SK-N-SH (cell line): Measurements from ENCODE around the gene LIN7C. TPM values are rescaled to one million over a fixed set of nuclear protein-coding genes. Genes with fewer than 3 reads are reported as not detected.

Experiments used
- CTCF ChIA-PET: fragments of 300-600, 350-600 bp; formaldehyde crosslinking; extraction: SDS; loops from one replicate; lab custom pipeline; 2021; lab: Yijun Ruan, JAX
- POLR2A ChIA-PET: fragments of 350-600 bp; sonication (Branson Sonifier 250); formaldehyde crosslinking; extraction: SDS; loops from one replicate; lab custom pipeline; 2020; ENCODE audit warnings: antibody characterized with exemption, inconsistent platforms; lab: Yijun Ruan, JAX
- DNase-seq: peaks from one replicate; pipeline ENCODE4 v3.0.0; 2012
- H2AFZ ChIP-seq: fragments of 200-600 bp; sonication (generic); 2 replicates; pipeline ENCODE4 v1.8.1; 2016; ENCODE audit warnings: antibody characterized with exemption, mild to moderate bottlenecking, low read depth
- H3F3A ChIP-seq: fragments of 200-600 bp; sonication (generic); replicated peaks from 2 replicates; pipeline ENCODE3; 2016; ENCODE audit warnings: antibody characterized with exemption, mild to moderate bottlenecking; ENCODE audit not compliant: insufficient read depth
- H3K27ac ChIP-seq, 2 experiments: fragments of 200-500 bp in 1 of 2; fragments of 200-600 bp in 1 of 2; sonication (Bioruptor generic) in 1 of 2; sonication (generic), shearing (Covaris generic) in 1 of 2; 2 replicates each; pipeline versions ENCODE4 v1.5.1 to v1.6.1; 2014 to 2016; ENCODE audit warnings: low read depth in 2 of 2, inconsistent platforms in 1 of 2, low read length in 1 of 2, mild to moderate bottlenecking in 1 of 2, mixed read lengths in 1 of 2
- H3K27me3 ChIP-seq: fragments of 200-600 bp; sonication (generic), shearing (Covaris generic); 2 replicates; pipeline ENCODE4 v1.6.1; 2016; ENCODE audit warnings: mixed run types; ENCODE audit not compliant: insufficient read depth
- H3K36me3 ChIP-seq, 2 experiments: fragments of 200-500 bp in 1 of 2; fragments of 200-600 bp in 1 of 2; sonication (Bioruptor generic) in 1 of 2; sonication (generic) in 1 of 2; replicated peaks in 1 of 2; 2 replicates each; pipeline versions ENCODE3 to v1.5.1; 2014 to 2016; ENCODE audit warnings: low read length in 1 of 2, mild to moderate bottlenecking in 1 of 2; ENCODE audit not compliant: insufficient read depth in 2 of 2, control insufficient read depth in 1 of 2
- H3K4me1 ChIP-seq, 2 experiments: fragments of 200-500 bp in 1 of 2; fragments of 200-600 bp in 1 of 2; sonication (Bioruptor generic) in 1 of 2; sonication (generic), shearing (Covaris generic) in 1 of 2; 2 replicates each; pipeline versions ENCODE4 v1.5.1 to v1.6.1; 2014 to 2016; ENCODE audit warnings: low read depth in 1 of 2, low read length in 1 of 2, mixed run types in 1 of 2; ENCODE audit not compliant: insufficient read depth in 2 of 2, control insufficient read depth in 1 of 2
- H3K4me2 ChIP-seq: fragments of 200-600 bp; sonication (generic), shearing (Covaris generic); 2 replicates; pipeline ENCODE4 v1.6.1; 2017; ENCODE audit warnings: mixed run types
- H3K4me3 ChIP-seq, 2 experiments: fragments of 200-500 bp in 1 of 2; fragments of 200-600 bp in 1 of 2; sonication (Bioruptor generic) in 1 of 2; sonication (generic), shearing (Covaris generic) in 1 of 2; 2 replicates each; pipeline versions ENCODE4 v1.5.1 to v1.8.1; 2014 to 2016; ENCODE audit warnings: low read depth in 2 of 2, inconsistent platforms in 1 of 2, low read length in 1 of 2, mild to moderate bottlenecking in 1 of 2, mixed read lengths in 1 of 2, moderate library complexity in 1 of 2
- H3K79me2 ChIP-seq: fragments of 200-600 bp; sonication (generic); 2 replicates; pipeline ENCODE4 v1.8.1; 2017; ENCODE audit warnings: mild to moderate bottlenecking; ENCODE audit not compliant: insufficient read depth
- H3K9ac ChIP-seq: fragments of 200-600 bp; sonication (generic); 2 replicates; pipeline ENCODE4 v1.6.1; 2017; ENCODE audit warnings: mixed run types
- H3K9me2 ChIP-seq: fragments of 200-600 bp; sonication (generic); 2 replicates; pipeline ENCODE4 v1.6.1; 2017; ENCODE audit warnings: mixed run types
- H3K9me3 ChIP-seq: fragments of 200-600 bp; sonication (generic); 2 replicates; pipeline ENCODE4 v1.6.1; 2017; ENCODE audit warnings: mixed run types, mild to moderate bottlenecking, moderate library complexity
- H4K20me1 ChIP-seq: fragments of 200-600 bp; sonication (generic); 2 replicates; pipeline ENCODE4 v1.6.1; 2017; ENCODE audit warnings: mild to moderate bottlenecking, mixed run types; ENCODE audit not compliant: insufficient read depth
- CTCF ChIP-seq: fragments of 200-600 bp; sonication (generic); IDR thresholded peaks from 2 replicates; pipeline ENCODE4 v1.6.1; 2017; ENCODE audit warnings: antibody characterized with exemption, mild to moderate bottlenecking, moderate library complexity
- ELF1 ChIP-seq: IDR thresholded peaks from 2 replicates; pipeline ENCODE4 v1.4.0; 2012
- EP300 ChIP-seq, 2 experiments: IDR thresholded peaks; 2 replicates each; pipeline versions ENCODE4 v1.4.0 to v1.6.1; 2012; ENCODE audit warnings: borderline replicate concordance in 1 of 2, low read depth in 1 of 2, low read length in 1 of 2
- FOSL2 ChIP-seq: IDR thresholded peaks from 2 replicates; pipeline ENCODE4 v1.4.0; 2012; ENCODE audit warnings: low read depth, mild to moderate bottlenecking, moderate library complexity, borderline replicate concordance
- FOXJ3 ChIP-seq: sonication (generic); formaldehyde crosslinking; IDR thresholded peaks from 2 replicates; pipeline ENCODE4 v1.5.1; 2020; ENCODE audit warnings: mild to moderate bottlenecking, missing genetic modification reagents
- MEF2A ChIP-seq: IDR thresholded peaks from 2 replicates; pipeline ENCODE4 v1.4.0; 2012; ENCODE audit warnings: low read depth, borderline replicate concordance
- POLR2AphosphoS5 ChIP-seq: IDR thresholded peaks from 2 replicates; pipeline ENCODE4 v1.6.1; 2012; ENCODE audit warnings: low read depth, low read length
- RFX5 ChIP-seq: IDR thresholded peaks from 2 replicates; pipeline ENCODE4 v1.6.1; 2012; ENCODE audit warnings: mild to moderate bottlenecking, improper control_type of control experiment, low read length
- SIN3A ChIP-seq: IDR thresholded peaks from 2 replicates; pipeline ENCODE4 v1.6.1; 2012; ENCODE audit warnings: low read depth, mild to moderate bottlenecking, low read length, moderate library complexity, borderline replicate concordance
- TAF1 ChIP-seq: IDR thresholded peaks from 2 replicates; pipeline ENCODE4 v1.6.1; 2012; ENCODE audit warnings: low read depth, mild to moderate bottlenecking, low read length, moderate library complexity, borderline replicate concordance
- YY1 ChIP-seq: IDR thresholded peaks from 2 replicates; pipeline ENCODE4 v1.4.0; 2012; ENCODE audit warnings: low read depth, mild to moderate bottlenecking
- WGBS: methylation state at CpG from one replicate; pipeline ENCODE4 v1.1.6; 2017; ENCODE audit warnings: low lambda C conversion rate; 5-methylcytosine and 5-hydroxymethylcytosine counted together
- polyA plus RNA-seq, 3 experiments: library from polyadenylated mRNA; depleted of rRNA; stranded (reverse); fragments of >200 nt; gene quantifications; 2 replicates each; pipeline ENCODE4 v1.2.3, GENCODE V29; 2012
- TF ChIP-seq, protein P1 (sequence below): IDR thresholded peaks from 2 replicates; pipeline ENCODE4 v1.4.0; 2012; ENCODE audit warnings: low read depth, borderline replicate concordance

LIN7C gene
- polyA plus RNA-seq, 1 of the 3 experiments (the other 2 are of a cell fraction), result 7.3 TPM

GRCh38 chr11:27472398-27473016 is 34.1 kb downstream of the LIN7C start, which contains the start of gene LGR4 (continued):
- peak; percentile 60 for TF ChIP-seq TAF1

DNA sequence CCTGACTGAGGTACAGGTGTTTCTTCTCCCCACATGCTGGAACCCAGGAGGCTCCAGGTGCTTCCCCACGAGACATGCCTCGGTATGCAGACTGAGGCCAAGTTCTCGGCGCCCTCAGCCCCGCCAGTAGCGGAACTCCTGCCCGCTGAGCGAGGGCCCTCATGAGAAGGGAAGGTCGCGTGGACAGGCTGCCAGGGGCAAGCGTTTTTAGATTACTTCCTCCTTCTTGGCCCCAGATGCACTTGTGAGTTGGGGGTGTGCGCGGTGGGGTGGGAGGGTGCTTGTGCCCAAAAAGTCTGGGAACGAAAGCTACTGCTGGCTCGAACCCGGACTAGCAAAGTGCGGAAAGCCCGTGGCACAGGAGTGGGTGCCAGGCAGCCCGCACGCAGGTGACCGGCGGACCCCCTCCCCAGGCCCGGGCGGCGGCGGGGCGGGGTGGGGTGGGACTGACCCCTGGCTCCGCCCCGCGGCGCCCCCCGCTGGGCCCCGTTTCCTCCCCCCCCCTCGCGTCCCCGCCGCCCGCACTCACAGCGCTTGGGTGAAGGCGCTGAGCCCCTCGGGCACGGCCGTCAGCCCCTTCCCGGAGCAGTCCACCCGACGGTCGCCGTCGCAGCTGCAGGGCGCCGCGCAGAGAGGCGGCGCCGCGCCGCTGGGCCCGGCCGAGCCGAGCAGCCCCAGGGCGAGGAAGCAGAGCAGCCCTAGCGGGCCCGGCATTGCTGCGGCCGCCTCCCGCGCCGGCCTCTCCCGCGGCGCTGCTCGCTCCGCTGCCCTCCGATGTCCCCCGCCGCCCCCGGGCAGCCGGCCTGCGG is 34.8 kb downstream of the LIN7C start:
- Histone ChIP-seq H3K27me3 (no peaks in the 10 kb centered on the region), H3K27ac (peak overlapping the region; percentile 63 to 75), H3K4me1 (peaks cover 10 to 33% of the 10 kb centered on the region in 2 experiments), H3F3A (peaks cover 4% of the 10 kb centered on the region), H3K4me3 (peak overlapping the region; percentile 75 to 87), H3K9me3 (no peaks in the 10 kb centered on the region), H3K9me2 (no peaks in the 10 kb centered on the region), H3K9ac (peak overlapping the region; percentile 77), H3K36me3 (no peaks in the 10 kb centered on the region), H3K79me2 (peaks cover 21% of the 10 kb centered on the region; the same call in 1 of the 2 replicates), H3K4me2 (peak overlapping the region; percentile 85)
- ChIA-PET CTCF (interaction anchor here (0.6 to 2.4 kb wide), 3 partner anchors 14 to 288 kb away, joined by 3 to 11 read pairs (median 10); no protein-coding TSS in a partner anchor), POLR2A (interaction anchor here (1.1 kb wide), 1 partner anchor 99 kb away, joined by 3 read pairs; no protein-coding TSS in a partner anchor)
- peak; percentile 81 for DNase-seq
- TF ChIP-seq EP300 (IDR thresholded peaks at IDR 0.05; ENCODE audit: borderline replicate concordance in 1 of 2, low read depth in 1 of 2, low read length in 1 of 2) (no peak), YY1 (no peak), ELF1 (no peak), MEF2A (no peak), TAF1 (no peak), SIN3A (no peak), FOSL2 (no peak), CTCF (no peak), FOXJ3 (no peak), RFX5 (no peak), POLR2AphosphoS5 (no peak)
- TF ChIP-seq, protein P1, sequence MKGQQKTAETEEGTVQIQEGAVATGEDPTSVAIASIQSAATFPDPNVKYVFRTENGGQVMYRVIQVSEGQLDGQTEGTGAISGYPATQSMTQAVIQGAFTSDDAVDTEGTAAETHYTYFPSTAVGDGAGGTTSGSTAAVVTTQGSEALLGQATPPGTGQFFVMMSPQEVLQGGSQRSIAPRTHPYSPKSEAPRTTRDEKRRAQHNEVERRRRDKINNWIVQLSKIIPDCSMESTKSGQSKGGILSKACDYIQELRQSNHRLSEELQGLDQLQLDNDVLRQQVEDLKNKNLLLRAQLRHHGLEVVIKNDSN, result no peak
- TF ChIP-seq, all 33 proteins: peak for 0
- Histone ChIP-seq H4K20me1 (no peaks in the 10 kb centered on the region; the same call in 1 of the 2 replicates), H2AFZ (peak overlapping the region; percentile 71; the same call in 1 of the 2 replicates)
- WGBS, result 16% methylated on average over 11 of the region's 79 CpGs
